K562 (cell line): ENCODE measurements around the gene FARSA. TPM values are rescaled to one million over a fixed set of nuclear protein-coding genes. Genes with fewer than 3 reads are reported as not detected.

Experiments
- ATAC-seq: fragments of 200-7000 bp; cut with Tn5 transposase; 3 replicates; pipeline ENCODE4 v1.9.1; 2020; ENCODE audit warnings: moderate library complexity
- BruUV-seq: library from RNA; stranded (reverse); fragments of 400-500 nt; replicated peaks from 2 replicates; lab custom pipeline; 2021; lab: Mats Ljungman, UMichigan
- CTCF ChIA-PET: fragments of 300-600 bp; formaldehyde crosslinking; extraction: SDS; loops from one replicate; lab custom pipeline; 2021; ENCODE audit warnings: low intra/inter-chr PET ratio; lab: Yijun Ruan, JAX
- POLR2A ChIA-PET: fragments of 300-600, 350-650 bp; sonication (Branson Sonifier 250); formaldehyde crosslinking; extraction: SDS; loops from one replicate; lab custom pipeline; 2021; ENCODE audit warnings: antibody characterized with exemption, inconsistent platforms; lab: Yijun Ruan, JAX
- DNase-seq, 4 experiments: peaks; one replicate each; pipeline versions ENCODE4 v3.0.0 to v3.0.0-alpha.2; 2011 to 2018; ENCODE audit warnings: low spot score in 3 of 4, mixed read lengths in 3 of 4; ENCODE audit errors: extremely low read depth in 1 of 4
- FAIRE-seq: peaks from 2 replicates; lab custom pipeline; 2011; peaks lifted over from hg19 to GRCh38; lab: Jason Lieb, UNC
- H2AFZ ChIP-seq: 2 replicates; pipeline ENCODE4 v1.6.0; 2011; ENCODE audit warnings: low read depth, low read length, control low read depth, inconsistent platforms
- H3K27ac ChIP-seq: fragments of 200-600 bp; 3 replicates; pipeline ENCODE4 v1.8.0; 2011; ENCODE audit warnings: low read depth, mild to moderate bottlenecking, control low read depth, inconsistent platforms, low read length, moderate library complexity, mixed read lengths; ENCODE audit errors: extremely low read depth
- H3K27me3 ChIP-seq, 2 experiments: fragments of 300-600 bp in 1 of 2; 2 replicates in 1 of 2; 3 replicates in 1 of 2; pipeline versions ENCODE4 v1.6.0 to v1.8.0; 2011; ENCODE audit warnings: inconsistent platforms in 2 of 2, low read length in 2 of 2, mild to moderate bottlenecking in 1 of 2, mixed read lengths in 1 of 2, moderate library complexity in 1 of 2; ENCODE audit not compliant: control insufficient read depth in 2 of 2, insufficient read depth in 2 of 2
- H3K36me3 ChIP-seq: fragments of 300-600 bp; 3 replicates; pipeline ENCODE4 v1.8.0; 2011; ENCODE audit warnings: mild to moderate bottlenecking, low read length, inconsistent platforms; ENCODE audit not compliant: control insufficient read depth, insufficient read depth
- H3K4me1 ChIP-seq, 2 experiments: fragments of 200-600 bp in 1 of 2; replicated peaks in 1 of 2; 2 replicates in 1 of 2; 3 replicates in 1 of 2; pipeline versions ENCODE4 v1.5.1 to v1.8.0; 2011; ENCODE audit warnings: inconsistent platforms in 2 of 2, low read length in 2 of 2, mild to moderate bottlenecking in 1 of 2, mixed read lengths in 1 of 2, moderate library complexity in 1 of 2; ENCODE audit not compliant: control insufficient read depth in 2 of 2, insufficient read depth in 2 of 2
- H3K4me2 ChIP-seq: 2 replicates; pipeline ENCODE4 v1.6.1; 2011; ENCODE audit warnings: low read length, control low read depth, inconsistent platforms, mixed read lengths; ENCODE audit not compliant: insufficient read depth
- H3K4me3 ChIP-seq: fragments of 200-600 bp; sonication (generic), shearing (Covaris generic); 2 replicates; pipeline ENCODE4 v1.5.1; 2016; ENCODE audit warnings: control low read depth, inconsistent platforms
- H3K79me2 ChIP-seq: fragments of 200-600 bp; 3 replicates; pipeline ENCODE4 v1.8.0; 2011; ENCODE audit warnings: low read length, inconsistent platforms; ENCODE audit not compliant: control insufficient read depth, insufficient read depth
- H3K9ac ChIP-seq, 2 experiments: 2 replicates each; pipeline versions ENCODE4 v1.6.0 to v1.6.1; 2011; ENCODE audit warnings: low read depth in 2 of 2, low read length in 2 of 2, control low read depth in 1 of 2, inconsistent platforms in 1 of 2, mild to moderate bottlenecking in 1 of 2, mixed read lengths in 1 of 2; ENCODE audit not compliant: insufficient read depth in 1 of 2
- H3K9me1 ChIP-seq: one replicate; pipeline ENCODE4 v1.6.0; 2011; ENCODE audit warnings: inconsistent platforms, mild to moderate bottlenecking, low read length, moderate library complexity; ENCODE audit not compliant: control insufficient read depth, insufficient read depth
- H3K9me3 ChIP-seq: replicated peaks from 2 replicates; pipeline ENCODE4 v1.5.1; 2011; ENCODE audit warnings: low read depth, low read length, inconsistent platforms; ENCODE audit not compliant: control insufficient read depth, insufficient read depth
- H4K20me1 ChIP-seq: replicated peaks from 2 replicates; pipeline ENCODE4 v1.6.1; 2011; ENCODE audit warnings: low read length, inconsistent platforms, mixed read lengths; ENCODE audit not compliant: control insufficient read depth, insufficient read depth
- CBFA2T3 ChIP-seq: fragments of 450-650 bp; IDR thresholded peaks from 2 replicates; pipeline ENCODE4 v1.6.1; 2017
- ETS2 ChIP-seq: IDR thresholded peaks from 2 replicates; pipeline ENCODE4 v1.6.1; 2016; ENCODE audit warnings: borderline replicate concordance, missing genetic modification characterization, mild to moderate bottlenecking, moderate library complexity, missing compliant biosample characterization; ENCODE audit not compliant: poor library complexity, severe bottlenecking
- ETV5 ChIP-seq: sonication (generic); formaldehyde crosslinking; IDR thresholded peaks from 2 replicates; pipeline ENCODE4 v1.4.0; 2020; ENCODE audit warnings: low read depth, mild to moderate bottlenecking, missing genetic modification reagents
- GTF2F1 ChIP-seq: IDR thresholded peaks from 2 replicates; pipeline ENCODE4 v1.6.1; 2011; ENCODE audit warnings: low read depth, low read length, improper control_type of control experiment
- IFI16 ChIP-seq: fragments of 250-450 bp; sonication (Bioruptor Pico); IDR thresholded peaks from 2 replicates; pipeline ENCODE4 v2.1.2; 2022; ENCODE audit warnings: mild to moderate bottlenecking, inconsistent platforms
- L3MBTL2 ChIP-seq: fragments of 450-650 bp; IDR thresholded peaks from 2 replicates; pipeline ENCODE4 v1.6.1; 2016; ENCODE audit warnings: mild to moderate bottlenecking, moderate library complexity
- PCBP1 ChIP-seq: fragments of 200-400 bp; formaldehyde crosslinking; IDR thresholded peaks from 2 replicates; pipeline ENCODE4 v1.6.1; 2018; ENCODE audit warnings: mild to moderate bottlenecking, low read depth, low read length; ENCODE audit not compliant: poor library complexity, severe bottlenecking
- TFAM ChIP-seq: fragments of 250-450 bp; sonication (Bioruptor Pico); conservative IDR thresholded peaks from 2 replicates; pipeline ENCODE4 v1.5.0; 2021; ENCODE audit warnings: mild to moderate bottlenecking, moderate library complexity
- XRCC5 ChIP-seq: fragments of 200-400 bp; formaldehyde crosslinking; IDR thresholded peaks from 2 replicates; pipeline ENCODE4 v1.6.1; 2017; ENCODE audit warnings: low read depth, mild to moderate bottlenecking, low read length
- ZFP1 ChIP-seq: fragments of 450-650 bp; formaldehyde crosslinking; IDR thresholded peaks from 2 replicates; pipeline ENCODE4 v1.4.0; 2020; ENCODE audit warnings: mild to moderate bottlenecking, mixed read lengths
- WGBS: fragments of 100-300 bp; shearing (Covaris generic); methylation state at CpG from one replicate; pipeline ENCODE4 v1.1.6; 2016; ENCODE audit warnings: low coverage, mixed read lengths; ENCODE audit not compliant: insufficient coverage; ENCODE audit errors: missing lambda C conversion rate; 5-methylcytosine and 5-hydroxymethylcytosine counted together
- in situ Hi-C: fragments of 300-500 bp; cut with MboI; formaldehyde crosslinking; loops from 4 replicates; pipeline ENCODE4 v1.15.0; 2018; ENCODE audit warnings: inconsistent platforms, mixed read lengths
- intact Hi-C: fragments of 100-400 bp; cut with micrococcal nuclease; formaldehyde crosslinking; loops from 2 replicates; pipeline ENCODE4 v1.14.2; 2022
- polyA plus RNA-seq, 8 experiments: library from polyadenylated mRNA; depleted of rRNA in 4 of 8; stranded (reverse) in 5 of 8; unstranded in 3 of 8; fragments of >200 nt; fragmentation: Nextera tagmentation in 2 of 8; fragmentation: Illumina TruSeq in 1 of 8; extraction: Ambion mirVana in 2 of 8; extraction: Trizol in 1 of 8; gene quantifications; 2 replicates each; pipeline versions ENCODE4 v1.2.1 to v1.2.3, GENCODE V29; 2011 to 2014; ENCODE audit warnings: inconsistent platforms in 1 of 8, missing spikeins in 1 of 8
- total RNA-seq, 7 experiments: library from RNA; depleted of rRNA in 6 of 7; stranded (reverse); fragments of >200 nt in 6 of 7; fragmentation: Illumina TruSeq in 2 of 7; extraction: Trizol in 2 of 7; gene quantifications; 2 replicates each; pipeline versions ENCODE4 v1.2.1 to v1.2.3, GENCODE V29; 2011 to 2021; ENCODE audit warnings: low replicate concordance in 1 of 7
- TF ChIP-seq, protein P1 (sequence below): fragments of 450-650 bp; IDR thresholded peaks from 2 replicates; pipeline ENCODE4 v1.6.1; 2016; ENCODE audit warnings: mild to moderate bottlenecking, moderate library complexity

The FARSA gene
- total and polyA plus RNA-seq, 9 of the 15 experiments (the other 6 are each of a cell fraction or from before 2014, with no cell fraction given), result 25.2 to 237 (median 89.6) TPM

DNA sequence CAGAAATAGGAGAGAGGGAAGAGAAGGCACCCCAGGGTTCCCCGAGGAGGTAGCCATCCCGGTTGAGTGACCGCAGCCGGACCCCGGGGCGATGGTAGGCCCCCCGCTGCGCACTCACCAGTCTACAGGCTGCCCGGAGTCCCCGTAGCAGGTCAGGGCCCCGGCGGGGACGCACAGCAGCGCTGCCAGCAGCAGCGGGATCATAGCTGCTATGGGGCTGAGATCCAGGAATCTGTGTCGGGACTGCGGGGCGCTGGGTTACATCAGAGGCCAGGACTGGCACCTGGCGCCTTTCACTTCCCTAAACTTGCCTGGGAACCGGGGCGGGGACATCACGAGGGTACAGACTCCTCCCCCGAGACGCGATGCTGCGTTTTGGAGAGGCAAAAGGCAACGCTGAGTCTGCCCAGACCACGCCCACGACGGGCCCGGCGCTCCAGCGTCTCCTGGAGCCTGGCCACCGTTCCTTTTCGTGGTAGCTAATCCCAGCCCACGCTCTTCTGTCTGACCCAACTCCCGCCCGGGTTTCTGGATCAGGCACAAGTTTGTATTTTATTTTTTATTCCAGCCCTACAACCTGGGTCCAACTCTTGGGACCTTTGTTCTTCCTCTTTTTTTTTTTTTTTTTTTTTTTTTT is 52.2 kb downstream of the FARSA start, which contains the start of gene DNASE2:
Gene DNASE2 (minus strand): TSS at position 278 of the 637 bp plus-strand sequence. CDS start 74 bp downstream, at position 204.
- H4K20me1 ChIP-seq, result peaks cover 5% of the 10 kb centered on the region; the same call in 1 of the 2 replicates
- peak within 1 kb of the TSS; percentile 67 for H3K4me3 ChIP-seq
- no peaks in the 10 kb centered on the region for H3K9me1 ChIP-seq
- intact Hi-C loops (no loop called here), in situ Hi-C loops (no loop called here)
- no peaks in the 10 kb centered on the region for H3K27me3 ChIP-seq
- H2AFZ ChIP-seq, result peak within 1 kb of the TSS; percentile 88
- ATAC-seq (peak; percentile 71), DNase-seq (peak; percentile 88 to 97 (median 92)), FAIRE-seq (peak; percentile 96)
- WGBS, result 2% methylated on average over 37 of the region's 38 CpGs
- H3K79me2 ChIP-seq, result peaks cover 56% of the 10 kb centered on the region
- H3K36me3 ChIP-seq, result peaks cover 41% of the 10 kb centered on the region
- ChIA-PET POLR2A (interaction anchor here (0.6 to 2.9 kb wide), 11 partner anchors 8 to 274 kb away, joined by 3 to 23 read pairs (median 3); partner anchors contain the start of genes CALR, FARSA, GCDH and JUNB), CTCF (no interaction called here)
- no peaks in the 10 kb centered on the region for H3K9me3 ChIP-seq
- H3K27ac ChIP-seq, result peak within 1 kb of the TSS; percentile 96
- no TSS peak for BruUV-seq
- peaks cover 31 to 65% of the 10 kb centered on the region in 2 experiments; a peak in 4 of 5 replicates for H3K4me1 ChIP-seq
- H3K9ac ChIP-seq, result peak within 1 kb of the TSS; percentile 94 to 96
- peak within 1 kb of the TSS; percentile 93 for H3K4me2 ChIP-seq
- TF ChIP-seq CBFA2T3 (no peak), XRCC5 (0 out of 2 replicates have a peak, but pooled peaks have one; percentile 20), GTF2F1 (0 out of 2 replicates have a peak, but pooled peaks have one; percentile 34), ETV5 (CRISPR knock-in tag) (no peak; the same call in 1 of the 2 replicates), L3MBTL2 (peak; percentile 61), PCBP1 (no peak), TFAM (CRISPR knock-in tag) (no peak), ETS2 (tag) (no peak), IFI16 (CRISPR knock-in tag) (no peak), ZFP1 (no peak)
- TF ChIP-seq, protein P1, sequence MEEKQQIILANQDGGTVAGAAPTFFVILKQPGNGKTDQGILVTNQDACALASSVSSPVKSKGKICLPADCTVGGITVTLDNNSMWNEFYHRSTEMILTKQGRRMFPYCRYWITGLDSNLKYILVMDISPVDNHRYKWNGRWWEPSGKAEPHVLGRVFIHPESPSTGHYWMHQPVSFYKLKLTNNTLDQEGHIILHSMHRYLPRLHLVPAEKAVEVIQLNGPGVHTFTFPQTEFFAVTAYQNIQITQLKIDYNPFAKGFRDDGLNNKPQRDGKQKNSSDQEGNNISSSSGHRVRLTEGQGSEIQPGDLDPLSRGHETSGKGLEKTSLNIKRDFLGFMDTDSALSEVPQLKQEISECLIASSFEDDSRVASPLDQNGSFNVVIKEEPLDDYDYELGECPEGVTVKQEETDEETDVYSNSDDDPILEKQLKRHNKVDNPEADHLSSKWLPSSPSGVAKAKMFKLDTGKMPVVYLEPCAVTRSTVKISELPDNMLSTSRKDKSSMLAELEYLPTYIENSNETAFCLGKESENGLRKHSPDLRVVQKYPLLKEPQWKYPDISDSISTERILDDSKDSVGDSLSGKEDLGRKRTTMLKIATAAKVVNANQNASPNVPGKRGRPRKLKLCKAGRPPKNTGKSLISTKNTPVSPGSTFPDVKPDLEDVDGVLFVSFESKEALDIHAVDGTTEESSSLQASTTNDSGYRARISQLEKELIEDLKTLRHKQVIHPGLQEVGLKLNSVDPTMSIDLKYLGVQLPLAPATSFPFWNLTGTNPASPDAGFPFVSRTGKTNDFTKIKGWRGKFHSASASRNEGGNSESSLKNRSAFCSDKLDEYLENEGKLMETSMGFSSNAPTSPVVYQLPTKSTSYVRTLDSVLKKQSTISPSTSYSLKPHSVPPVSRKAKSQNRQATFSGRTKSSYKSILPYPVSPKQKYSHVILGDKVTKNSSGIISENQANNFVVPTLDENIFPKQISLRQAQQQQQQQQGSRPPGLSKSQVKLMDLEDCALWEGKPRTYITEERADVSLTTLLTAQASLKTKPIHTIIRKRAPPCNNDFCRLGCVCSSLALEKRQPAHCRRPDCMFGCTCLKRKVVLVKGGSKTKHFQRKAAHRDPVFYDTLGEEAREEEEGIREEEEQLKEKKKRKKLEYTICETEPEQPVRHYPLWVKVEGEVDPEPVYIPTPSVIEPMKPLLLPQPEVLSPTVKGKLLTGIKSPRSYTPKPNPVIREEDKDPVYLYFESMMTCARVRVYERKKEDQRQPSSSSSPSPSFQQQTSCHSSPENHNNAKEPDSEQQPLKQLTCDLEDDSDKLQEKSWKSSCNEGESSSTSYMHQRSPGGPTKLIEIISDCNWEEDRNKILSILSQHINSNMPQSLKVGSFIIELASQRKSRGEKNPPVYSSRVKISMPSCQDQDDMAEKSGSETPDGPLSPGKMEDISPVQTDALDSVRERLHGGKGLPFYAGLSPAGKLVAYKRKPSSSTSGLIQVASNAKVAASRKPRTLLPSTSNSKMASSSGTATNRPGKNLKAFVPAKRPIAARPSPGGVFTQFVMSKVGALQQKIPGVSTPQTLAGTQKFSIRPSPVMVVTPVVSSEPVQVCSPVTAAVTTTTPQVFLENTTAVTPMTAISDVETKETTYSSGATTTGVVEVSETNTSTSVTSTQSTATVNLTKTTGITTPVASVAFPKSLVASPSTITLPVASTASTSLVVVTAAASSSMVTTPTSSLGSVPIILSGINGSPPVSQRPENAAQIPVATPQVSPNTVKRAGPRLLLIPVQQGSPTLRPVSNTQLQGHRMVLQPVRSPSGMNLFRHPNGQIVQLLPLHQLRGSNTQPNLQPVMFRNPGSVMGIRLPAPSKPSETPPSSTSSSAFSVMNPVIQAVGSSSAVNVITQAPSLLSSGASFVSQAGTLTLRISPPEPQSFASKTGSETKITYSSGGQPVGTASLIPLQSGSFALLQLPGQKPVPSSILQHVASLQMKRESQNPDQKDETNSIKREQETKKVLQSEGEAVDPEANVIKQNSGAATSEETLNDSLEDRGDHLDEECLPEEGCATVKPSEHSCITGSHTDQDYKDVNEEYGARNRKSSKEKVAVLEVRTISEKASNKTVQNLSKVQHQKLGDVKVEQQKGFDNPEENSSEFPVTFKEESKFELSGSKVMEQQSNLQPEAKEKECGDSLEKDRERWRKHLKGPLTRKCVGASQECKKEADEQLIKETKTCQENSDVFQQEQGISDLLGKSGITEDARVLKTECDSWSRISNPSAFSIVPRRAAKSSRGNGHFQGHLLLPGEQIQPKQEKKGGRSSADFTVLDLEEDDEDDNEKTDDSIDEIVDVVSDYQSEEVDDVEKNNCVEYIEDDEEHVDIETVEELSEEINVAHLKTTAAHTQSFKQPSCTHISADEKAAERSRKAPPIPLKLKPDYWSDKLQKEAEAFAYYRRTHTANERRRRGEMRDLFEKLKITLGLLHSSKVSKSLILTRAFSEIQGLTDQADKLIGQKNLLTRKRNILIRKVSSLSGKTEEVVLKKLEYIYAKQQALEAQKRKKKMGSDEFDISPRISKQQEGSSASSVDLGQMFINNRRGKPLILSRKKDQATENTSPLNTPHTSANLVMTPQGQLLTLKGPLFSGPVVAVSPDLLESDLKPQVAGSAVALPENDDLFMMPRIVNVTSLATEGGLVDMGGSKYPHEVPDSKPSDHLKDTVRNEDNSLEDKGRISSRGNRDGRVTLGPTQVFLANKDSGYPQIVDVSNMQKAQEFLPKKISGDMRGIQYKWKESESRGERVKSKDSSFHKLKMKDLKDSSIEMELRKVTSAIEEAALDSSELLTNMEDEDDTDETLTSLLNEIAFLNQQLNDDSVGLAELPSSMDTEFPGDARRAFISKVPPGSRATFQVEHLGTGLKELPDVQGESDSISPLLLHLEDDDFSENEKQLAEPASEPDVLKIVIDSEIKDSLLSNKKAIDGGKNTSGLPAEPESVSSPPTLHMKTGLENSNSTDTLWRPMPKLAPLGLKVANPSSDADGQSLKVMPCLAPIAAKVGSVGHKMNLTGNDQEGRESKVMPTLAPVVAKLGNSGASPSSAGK, result no peak
